DOHH2 (cell line): ENCODE measurements around the gene RAP1B.

Source experiments
- H3F3A ChIP-seq: fragments of 200-600 bp; sonication (generic), shearing (Covaris generic); 2 replicates; pipeline ENCODE4 v1.6.0; 2016; ENCODE audit warnings: antibody characterized with exemption, mild to moderate bottlenecking; ENCODE audit not compliant: control insufficient read depth, insufficient read depth
- H3K27ac ChIP-seq: fragments of 200-600 bp; sonication (generic); 2 replicates; pipeline ENCODE4 v1.5.1; 2014; ENCODE audit warnings: low read depth, mild to moderate bottlenecking, low read length, moderate library complexity
- H3K27me3 ChIP-seq: fragments of 200-600 bp; sonication (generic); 2 replicates; pipeline ENCODE4 v1.6.1; 2014; ENCODE audit warnings: mild to moderate bottlenecking, low read length, mixed read lengths; ENCODE audit not compliant: control insufficient read depth
- H3K36me3 ChIP-seq: fragments of 200-600 bp; sonication (generic); 2 replicates; pipeline ENCODE4 v1.6.1; 2014; ENCODE audit warnings: mild to moderate bottlenecking, low read length, moderate library complexity, mixed read lengths; ENCODE audit not compliant: control insufficient read depth
- H3K4me1 ChIP-seq: fragments of 200-600 bp; sonication (generic); 2 replicates; pipeline ENCODE4 v1.6.1; 2014; ENCODE audit warnings: mild to moderate bottlenecking, low read length, mixed read lengths; ENCODE audit not compliant: control insufficient read depth
- H3K4me2 ChIP-seq: fragments of 200-600 bp; sonication (generic); 2 replicates; pipeline ENCODE4 v1.6.0; 2014; ENCODE audit warnings: mild to moderate bottlenecking, low read length, moderate library complexity
- H3K4me3 ChIP-seq: fragments of 200-600 bp; sonication (generic); 2 replicates; pipeline ENCODE4 v1.5.1; 2014; ENCODE audit warnings: mild to moderate bottlenecking, low read length, mixed read lengths
- H3K79me2 ChIP-seq: fragments of 200-600 bp; sonication (generic); 2 replicates; pipeline ENCODE4 v1.6.1; 2014; ENCODE audit warnings: mild to moderate bottlenecking, low read length, mixed read lengths; ENCODE audit not compliant: control insufficient read depth
- H3K9me2 ChIP-seq: fragments of 200-600 bp; sonication (generic); replicated peaks from 2 replicates; pipeline ENCODE4 v1.6.1; 2014; ENCODE audit warnings: mild to moderate bottlenecking, low read length, mixed read lengths; ENCODE audit not compliant: control insufficient read depth
- H3K9me3 ChIP-seq: fragments of 200-600 bp; sonication (generic); 2 replicates; pipeline ENCODE4 v1.6.1; 2014; ENCODE audit warnings: antibody characterized with exemption, low read length, mixed read lengths; ENCODE audit not compliant: control insufficient read depth, insufficient read depth
- H4K20me1 ChIP-seq: fragments of 200-600 bp; sonication (generic); 2 replicates; pipeline ENCODE4 v1.6.0; 2014; ENCODE audit warnings: low read depth, mild to moderate bottlenecking, antibody characterized with exemption, low read length, moderate library complexity; ENCODE audit not compliant: control insufficient read depth, insufficient read depth
- CTCF ChIP-seq: fragments of 200-600 bp; sonication (generic); IDR thresholded peaks from one replicate; pipeline ENCODE4 v1.5.1; 2014; ENCODE audit warnings: antibody characterized with exemption, mild to moderate bottlenecking, low read depth, low read length; ENCODE audit not compliant: poor library complexity, severe bottlenecking
- EZH2phosphoT487 ChIP-seq: fragments of 200-600 bp; sonication (generic); IDR thresholded peaks from 2 replicates; pipeline ENCODE4 v1.6.1; 2017; ENCODE audit warnings: borderline replicate concordance, mild to moderate bottlenecking, antibody characterized with exemption, low read length, moderate library complexity, mixed read lengths

The RAP1B gene

GRCh38 chr12:68611094-68611805, 551 bp downstream of the RAP1B start:
- Histone ChIP-seq H3K9me3 (no peaks in the 10 kb centered on the region), H3K9me2 (no peaks in the 10 kb centered on the region), H3K4me2 (peak overlapping the region; percentile 92), H3K79me2 (peaks cover 56% of the 10 kb centered on the region), H3F3A (peaks cover 14% of the 10 kb centered on the region), H3K36me3 (peaks cover 36% of the 10 kb centered on the region), H3K4me1 (peaks cover 49% of the 10 kb centered on the region), H3K27me3 (no peaks in the 10 kb centered on the region), H3K4me3 (peak overlapping the region; percentile 85), H3K27ac (peak overlapping the region; percentile 89), H4K20me1 (peaks cover 35% of the 10 kb centered on the region)
- TF ChIP-seq CTCF (peak; percentile 17), EZH2phosphoT487 (no peak)

- H3K79me2 ChIP-seq = peaks cover 62% of the 10 kb centered on the region
- H3K9me3 ChIP-seq = no peaks in the 10 kb centered on the region
- H3K4me1 ChIP-seq = peaks cover 54% of the 10 kb centered on the region
- H3K27ac ChIP-seq = peak overlapping the region; percentile 89
- TF ChIP-seq CTCF = no peak
- no peaks in the 10 kb centered on the region for H3K9me2 ChIP-seq
- peaks cover 40% of the 10 kb centered on the region for H3K36me3 ChIP-seq
- peak overlapping the region; percentile 85 for H3K4me3 ChIP-seq
- peak overlapping the region; percentile 92 for H3K4me2 ChIP-seq
- H4K20me1 ChIP-seq = peaks cover 40% of the 10 kb centered on the region
- H3F3A ChIP-seq = peaks cover 14% of the 10 kb centered on the region
- H3K27me3 ChIP-seq = no peaks in the 10 kb centered on the region
Measured at GRCh38 chr12:68611806-68612160, 1.1 kb downstream of the RAP1B start.

GRCh38 chr12:68612202-68612601, 1.5 kb downstream of the RAP1B start:
- Histone ChIP-seq H3K27me3 (no peaks in the 10 kb centered on the region), H3K79me2 (peaks cover 66% of the 10 kb centered on the region), H3K9me3 (no peaks in the 10 kb centered on the region), H3K4me3 (peak overlapping the region; percentile 85), H3K9me2 (no peaks in the 10 kb centered on the region), H3F3A (peaks cover 14% of the 10 kb centered on the region), H3K27ac (peak overlapping the region; percentile 89), H3K4me1 (peaks cover 56% of the 10 kb centered on the region), H3K4me2 (peak overlapping the region; percentile 92), H3K36me3 (peaks cover 43% of the 10 kb centered on the region), H4K20me1 (peaks cover 40% of the 10 kb centered on the region)
- no peak for TF ChIP-seq EZH2phosphoT487
- TF ChIP-seq CTCF = no peak
